HepG2 (cell line): ENCODE data around the gene ERBB3. TPM values are rescaled to one million over a fixed set of nuclear protein-coding genes. Genes with fewer than 3 reads are reported as not detected.
A peak's percentile ranks its signal among the peaks of the same experiment; 100 is the strongest.

Experiments used
- AFF4 ChIP-seq: sonication (generic); formaldehyde crosslinking; IDR thresholded peaks from 2 replicates; pipeline ENCODE4 v1.4.0; 2020; ENCODE audit warnings: missing genetic modification reagents
- FOXK2 ChIP-seq: fragments of 450-650 bp; IDR thresholded peaks from 2 replicates; pipeline ENCODE4 v1.6.1; 2016
- GMEB1 ChIP-seq: sonication (generic); formaldehyde crosslinking; IDR thresholded peaks from 2 replicates; pipeline ENCODE4 v1.5.1; 2020; ENCODE audit warnings: missing genetic modification reagents, mild to moderate bottlenecking, borderline replicate concordance
- JARID2 ChIP-seq: sonication (generic); formaldehyde crosslinking; IDR thresholded peaks from 2 replicates; pipeline ENCODE4 v1.8.1; 2023; ENCODE audit warnings: missing genetic modification reagents, inconsistent platforms; ENCODE audit not compliant: insufficient replicate concordance
- LCORL ChIP-seq, 2 experiments: fragments of 450-650 bp in 1 of 2; sonication (generic) in 1 of 2; formaldehyde crosslinking in 1 of 2; IDR thresholded peaks; 2 replicates each; pipeline versions ENCODE4 v1.5.0 to v1.6.1; 2017 to 2020; ENCODE audit warnings: antibody characterized with exemption in 1 of 2, missing genetic modification reagents in 1 of 2
- MAZ ChIP-seq, 2 experiments: sonication (generic) in 1 of 2; formaldehyde crosslinking in 1 of 2; IDR thresholded peaks; 2 replicates each; pipeline versions ENCODE4 v1.5.0 to v1.6.1; 2012 to 2020; ENCODE audit warnings: low read depth in 2 of 2, mild to moderate bottlenecking in 2 of 2, borderline replicate concordance in 1 of 2, improper control_type of control experiment in 1 of 2, low read length in 1 of 2, missing genetic modification reagents in 1 of 2, moderate library complexity in 1 of 2
- MBD4 ChIP-seq: IDR thresholded peaks from 2 replicates; pipeline ENCODE4 v1.6.1; 2012; ENCODE audit warnings: low read length, inconsistent platforms, borderline replicate concordance
- PAF1 ChIP-seq: IDR thresholded peaks from 2 replicates; pipeline ENCODE4 v1.6.1; 2016; ENCODE audit warnings: missing genetic modification reagents, missing compliant biosample characterization
- RFX1 ChIP-seq: fragments of 450-650 bp; IDR thresholded peaks from 2 replicates; pipeline ENCODE4 v1.6.1; 2017
- TARDBP ChIP-seq: sonication (generic); formaldehyde crosslinking; IDR thresholded peaks from 2 replicates; pipeline ENCODE4 v1.8.0; 2022; ENCODE audit warnings: mild to moderate bottlenecking, missing genetic modification reagents
- ZNF576 ChIP-seq: sonication (generic); formaldehyde crosslinking; IDR thresholded peaks from 2 replicates; pipeline ENCODE4 v1.4.0; 2020; ENCODE audit warnings: mild to moderate bottlenecking, missing genetic modification reagents
- ZSCAN30 ChIP-seq: sonication (generic); formaldehyde crosslinking; IDR thresholded peaks from 2 replicates; pipeline ENCODE4 v1.5.0; 2020; ENCODE audit warnings: mild to moderate bottlenecking, missing genetic modification reagents
- polyA plus RNA-seq, 8 experiments: library from polyadenylated mRNA; depleted of rRNA in 3 of 8; stranded (reverse) in 7 of 8; unstranded in 1 of 8; fragments of >200 nt; fragmentation: Illumina TruSeq in 4 of 8; extraction: Trizol in 4 of 8; gene quantifications; 2 replicates each; pipeline versions ENCODE4 v1.2.1 to v1.2.3, GENCODE V29; 2011 to 2016; ENCODE audit warnings: low read depth in 4 of 8, missing spikeins in 1 of 8, mixed read lengths in 1 of 8; ENCODE audit not compliant: insufficient read depth in 1 of 8
- total RNA-seq, 5 experiments: library from RNA; depleted of rRNA; stranded (reverse); fragments of >200 nt; fragmentation: Illumina TruSeq; extraction: Trizol; gene quantifications; 2 replicates each; pipeline ENCODE4 v1.2.3, GENCODE V29; 2016; ENCODE audit warnings: low read depth in 1 of 5
- TF ChIP-seq, protein P1 (sequence below): sonication (generic); formaldehyde crosslinking; IDR thresholded peaks from 2 replicates; pipeline ENCODE4 v1.5.0; 2020; ENCODE audit warnings: missing genetic modification reagents
- TF ChIP-seq, protein P2 (sequence below): sonication (generic); formaldehyde crosslinking; IDR thresholded peaks from 2 replicates; pipeline ENCODE4 v1.5.0; 2020; ENCODE audit warnings: missing genetic modification reagents
- TF ChIP-seq, protein P3 (sequence below): sonication (generic); formaldehyde crosslinking; conservative IDR thresholded peaks from 2 replicates; pipeline ENCODE4 v1.8.0; 2022; ENCODE audit warnings: missing genetic modification reagents

ERBB3 gene
- total and polyA plus RNA-seq, 2 of the 13 experiments (the other 11 are each of a cell fraction or from before 2014, with no cell fraction given), result 93.6 to 358 TPM

DNA sequence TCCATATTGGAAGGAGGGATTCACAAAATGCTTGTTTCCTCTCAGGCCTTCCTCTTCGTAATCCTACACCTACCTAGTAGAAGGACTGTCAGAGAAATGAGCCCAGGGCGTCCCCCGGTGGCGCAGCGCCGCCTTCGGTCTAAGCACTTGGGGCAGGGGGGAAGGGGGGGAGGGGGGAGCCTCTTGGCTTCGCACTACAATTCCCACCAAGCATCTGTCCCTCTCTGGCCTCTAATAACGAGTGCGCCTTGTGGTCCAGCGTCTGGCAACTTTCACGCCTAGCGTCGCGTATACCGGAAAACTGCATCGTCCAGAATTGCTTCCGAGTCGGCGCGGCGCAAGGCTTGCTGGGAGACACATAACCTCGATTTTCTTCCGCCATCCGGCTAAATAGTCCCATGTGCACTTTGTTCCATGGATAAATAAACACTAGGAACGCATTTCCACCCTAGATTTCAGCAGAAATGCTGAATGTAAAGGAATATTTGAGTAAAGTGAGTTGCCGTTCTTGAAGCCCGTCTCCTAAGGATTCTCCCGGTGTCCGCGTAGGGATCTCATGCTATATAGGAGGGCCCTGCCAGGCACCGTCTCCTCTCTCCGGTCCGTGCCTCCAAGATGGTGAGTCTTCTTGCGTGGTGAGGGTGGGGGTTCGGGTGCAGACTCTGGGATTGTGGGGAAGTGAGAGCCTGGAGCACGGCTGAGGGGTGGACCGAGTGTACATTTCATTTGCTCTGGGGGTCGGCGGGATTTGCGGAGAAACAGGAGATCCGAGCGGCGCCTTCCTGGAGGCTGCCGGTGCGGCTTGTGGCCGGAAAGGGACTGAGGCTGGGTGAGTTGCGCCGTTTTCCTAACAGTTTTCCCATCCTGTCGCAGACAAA lies 38.2 kb upstream of the ERBB3 start, which contains the start of gene RPS26 (continued):
- TF ChIP-seq MAZ (IDR thresholded peaks at IDR 0.05; ENCODE audit: borderline replicate concordance, low read depth, low read length) (peak; percentile 39; the same call in 1 of the 2 replicates), MAZ (CRISPR knock-in tag; IDR thresholded peaks at IDR 0.05; ENCODE audit: low read depth) (peak; percentile 75; the same call in 1 of the 2 replicates), JARID2 (CRISPR knock-in tag) (peak; percentile 92), TARDBP (peak; percentile 87), PAF1 (no peak), LCORL (IDR thresholded peaks at IDR 0.05) (no peak), LCORL (CRISPR knock-in tag; IDR thresholded peaks at IDR 0.05) (peak; percentile 66; the same call in 1 of the 2 replicates), ZNF576 (CRISPR knock-in tag) (no peak), MBD4 (no peak), AFF4 (CRISPR knock-in tag) (peak; percentile 39; the same call in 1 of the 2 replicates), FOXK2 (no peak), ZSCAN30 (CRISPR knock-in tag) (no peak), GMEB1 (CRISPR knock-in tag) (peak; percentile 95), RFX1 (no peak)
- TF ChIP-seq, protein P1, sequence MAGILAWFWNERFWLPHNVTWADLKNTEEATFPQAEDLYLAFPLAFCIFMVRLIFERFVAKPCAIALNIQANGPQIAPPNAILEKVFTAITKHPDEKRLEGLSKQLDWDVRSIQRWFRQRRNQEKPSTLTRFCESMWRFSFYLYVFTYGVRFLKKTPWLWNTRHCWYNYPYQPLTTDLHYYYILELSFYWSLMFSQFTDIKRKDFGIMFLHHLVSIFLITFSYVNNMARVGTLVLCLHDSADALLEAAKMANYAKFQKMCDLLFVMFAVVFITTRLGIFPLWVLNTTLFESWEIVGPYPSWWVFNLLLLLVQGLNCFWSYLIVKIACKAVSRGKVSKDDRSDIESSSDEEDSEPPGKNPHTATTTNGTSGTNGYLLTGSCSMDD (CRISPR knock-in tag), result no peak
- TF ChIP-seq, protein P2, sequence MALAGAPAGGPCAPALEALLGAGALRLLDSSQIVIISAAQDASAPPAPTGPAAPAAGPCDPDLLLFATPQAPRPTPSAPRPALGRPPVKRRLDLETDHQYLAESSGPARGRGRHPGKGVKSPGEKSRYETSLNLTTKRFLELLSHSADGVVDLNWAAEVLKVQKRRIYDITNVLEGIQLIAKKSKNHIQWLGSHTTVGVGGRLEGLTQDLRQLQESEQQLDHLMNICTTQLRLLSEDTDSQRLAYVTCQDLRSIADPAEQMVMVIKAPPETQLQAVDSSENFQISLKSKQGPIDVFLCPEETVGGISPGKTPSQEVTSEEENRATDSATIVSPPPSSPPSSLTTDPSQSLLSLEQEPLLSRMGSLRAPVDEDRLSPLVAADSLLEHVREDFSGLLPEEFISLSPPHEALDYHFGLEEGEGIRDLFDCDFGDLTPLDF (CRISPR knock-in tag), result peak; percentile 73
- TF ChIP-seq, protein P3, sequence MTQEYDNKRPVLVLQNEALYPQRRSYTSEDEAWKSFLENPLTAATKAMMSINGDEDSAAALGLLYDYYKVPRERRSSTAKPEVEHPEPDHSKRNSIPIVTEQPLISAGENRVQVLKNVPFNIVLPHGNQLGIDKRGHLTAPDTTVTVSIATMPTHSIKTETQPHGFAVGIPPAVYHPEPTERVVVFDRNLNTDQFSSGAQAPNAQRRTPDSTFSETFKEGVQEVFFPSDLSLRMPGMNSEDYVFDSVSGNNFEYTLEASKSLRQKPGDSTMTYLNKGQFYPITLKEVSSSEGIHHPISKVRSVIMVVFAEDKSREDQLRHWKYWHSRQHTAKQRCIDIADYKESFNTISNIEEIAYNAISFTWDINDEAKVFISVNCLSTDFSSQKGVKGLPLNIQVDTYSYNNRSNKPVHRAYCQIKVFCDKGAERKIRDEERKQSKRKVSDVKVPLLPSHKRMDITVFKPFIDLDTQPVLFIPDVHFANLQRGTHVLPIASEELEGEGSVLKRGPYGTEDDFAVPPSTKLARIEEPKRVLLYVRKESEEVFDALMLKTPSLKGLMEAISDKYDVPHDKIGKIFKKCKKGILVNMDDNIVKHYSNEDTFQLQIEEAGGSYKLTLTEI (CRISPR knock-in tag), result no peak
